Progenitor cell of endocrine pancreas (in vitro differentiated cells): ENCODE results near the gene TRIM17. TPM values are rescaled to one million over a fixed set of nuclear protein-coding genes. Genes with fewer than 3 reads are reported as not detected.
A peak's percentile ranks its signal among the peaks of the same experiment; 100 is the strongest.
"Not testable (repeated sequence)": the region's sequence is repeated elsewhere in the genome, so short reads cannot be mapped to it uniquely, and the experiment has no call there.

ENCODE experiments used
- DNase-seq: peaks from one replicate; pipeline ENCODE4 v3.0.0; 2021; ENCODE audit warnings: low spot score; ENCODE audit not compliant: unreplicated experiment
- H3K27ac Mint-ChIP-seq: 2 replicates; pipeline ENCODE4 v1.8.0; 2021; ENCODE audit warnings: mild to moderate bottlenecking, moderate library complexity, mixed read lengths
- H3K27me3 Mint-ChIP-seq: 2 replicates; pipeline ENCODE4 v1.8.0; 2021; ENCODE audit warnings: mixed read lengths
- H3K36me3 Mint-ChIP-seq: 2 replicates; pipeline ENCODE4 v1.8.0; 2022; ENCODE audit warnings: mixed read lengths; ENCODE audit not compliant: insufficient read depth
- H3K4me1 Mint-ChIP-seq: 2 replicates; pipeline ENCODE4 v1.8.0; 2021; ENCODE audit warnings: low read depth, mixed read lengths
- H3K4me3 Mint-ChIP-seq: 2 replicates; pipeline ENCODE4 v1.8.0; 2021; ENCODE audit warnings: low read depth, mild to moderate bottlenecking, moderate library complexity, mixed read lengths
- H3K9me3 Mint-ChIP-seq: 2 replicates; pipeline ENCODE4 v1.8.0; 2021; ENCODE audit warnings: low read depth, mixed read lengths
- total RNA-seq: library from RNA; stranded (reverse); gene quantifications from 2 replicates; pipeline ENCODE4 v1.2.1, GENCODE V29; 2021
- TF ChIP-seq, protein P1 (sequence below): fragments of 200-600 bp; sonication (generic); IDR thresholded peaks from one replicate; pipeline ENCODE4 v1.5.0; 2021; ENCODE audit warnings: antibody characterized with exemption, mild to moderate bottlenecking; ENCODE audit not compliant: unreplicated experiment

The TRIM17 gene
- total RNA-seq, 1 donor from 2014 or later = 20.8 TPM

DNA sequence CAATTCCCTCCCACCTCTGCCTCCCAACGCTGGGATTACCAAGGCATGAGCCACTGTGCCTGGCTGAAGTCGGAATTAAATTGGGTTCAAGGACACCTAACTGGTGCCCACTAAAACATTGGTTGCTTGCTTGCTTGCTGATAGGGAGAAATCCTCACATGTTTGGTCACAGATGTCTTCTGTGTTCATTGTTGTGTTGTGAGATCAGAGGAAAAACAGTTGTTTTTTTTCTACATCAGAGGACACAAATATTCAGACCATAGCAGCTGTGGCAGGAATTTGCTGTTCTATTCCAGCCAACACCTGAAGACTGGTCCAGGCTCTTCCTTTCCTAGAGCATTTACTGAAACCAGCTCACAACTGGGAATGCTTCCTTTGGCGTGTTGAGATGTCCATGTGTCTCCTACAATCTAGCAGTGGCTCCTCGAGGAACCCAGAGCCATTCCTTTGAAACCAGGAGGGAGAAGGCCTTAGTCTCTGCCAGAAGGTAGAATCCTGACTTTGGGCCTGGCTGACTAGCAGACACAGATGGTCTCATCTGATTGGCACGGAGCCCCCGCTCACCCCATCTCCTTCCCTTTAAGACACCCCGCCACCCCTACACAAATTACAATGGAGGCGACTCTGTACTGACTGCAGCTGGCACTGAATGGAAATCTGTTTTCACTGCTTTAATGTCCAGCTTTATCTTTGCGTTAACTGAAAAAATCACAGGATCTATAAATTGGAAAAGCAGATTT, 24.3 kb upstream of the TRIM17 start:
- TF ChIP-seq, protein P1, sequence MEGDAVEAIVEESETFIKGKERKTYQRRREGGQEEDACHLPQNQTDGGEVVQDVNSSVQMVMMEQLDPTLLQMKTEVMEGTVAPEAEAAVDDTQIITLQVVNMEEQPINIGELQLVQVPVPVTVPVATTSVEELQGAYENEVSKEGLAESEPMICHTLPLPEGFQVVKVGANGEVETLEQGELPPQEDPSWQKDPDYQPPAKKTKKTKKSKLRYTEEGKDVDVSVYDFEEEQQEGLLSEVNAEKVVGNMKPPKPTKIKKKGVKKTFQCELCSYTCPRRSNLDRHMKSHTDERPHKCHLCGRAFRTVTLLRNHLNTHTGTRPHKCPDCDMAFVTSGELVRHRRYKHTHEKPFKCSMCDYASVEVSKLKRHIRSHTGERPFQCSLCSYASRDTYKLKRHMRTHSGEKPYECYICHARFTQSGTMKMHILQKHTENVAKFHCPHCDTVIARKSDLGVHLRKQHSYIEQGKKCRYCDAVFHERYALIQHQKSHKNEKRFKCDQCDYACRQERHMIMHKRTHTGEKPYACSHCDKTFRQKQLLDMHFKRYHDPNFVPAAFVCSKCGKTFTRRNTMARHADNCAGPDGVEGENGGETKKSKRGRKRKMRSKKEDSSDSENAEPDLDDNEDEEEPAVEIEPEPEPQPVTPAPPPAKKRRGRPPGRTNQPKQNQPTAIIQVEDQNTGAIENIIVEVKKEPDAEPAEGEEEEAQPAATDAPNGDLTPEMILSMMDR = no peak
- Mint-ChIP-seq H3K4me3 (no peak overlapping the region), H3K27ac (no peak overlapping the region), H3K4me1 (peaks cover 9% of the 10 kb centered on the region), H3K27me3 (peaks cover 32% of the 10 kb centered on the region), H3K36me3 (no peaks in the 10 kb centered on the region), H3K9me3 (no peaks in the 10 kb centered on the region)
- no peak for DNase-seq

DNA sequence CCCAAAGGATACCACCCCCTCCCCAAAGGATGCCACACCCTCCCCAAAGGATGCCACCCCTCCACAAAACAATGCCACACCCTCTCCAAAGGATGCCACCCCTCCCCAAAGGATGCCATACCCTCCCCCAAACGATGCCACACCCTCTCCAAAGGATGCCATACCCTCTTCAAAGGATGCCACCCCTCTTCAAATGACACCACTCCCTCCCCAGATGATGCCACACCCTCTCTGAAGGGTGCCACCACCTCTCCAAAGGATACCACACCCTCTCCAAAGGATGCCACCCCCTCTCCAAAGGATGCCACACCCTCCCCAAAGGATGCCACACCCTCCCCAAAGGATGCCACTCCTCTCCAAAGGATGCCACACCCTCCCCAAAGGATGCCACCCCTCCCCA, 21.6 kb upstream of the TRIM17 start:
- no peaks in the 10 kb centered on the region for H3K9me3 Mint-ChIP-seq
- no peak for DNase-seq
- H3K4me3 Mint-ChIP-seq = no peak overlapping the region
- peaks cover 8% of the 10 kb centered on the region for H3K4me1 Mint-ChIP-seq
- TF ChIP-seq, protein P1 = no peak
- no peak overlapping the region for H3K27ac Mint-ChIP-seq
- no peaks in the 10 kb centered on the region for H3K36me3 Mint-ChIP-seq
- H3K27me3 Mint-ChIP-seq = peaks cover 26% of the 10 kb centered on the region

DNA sequence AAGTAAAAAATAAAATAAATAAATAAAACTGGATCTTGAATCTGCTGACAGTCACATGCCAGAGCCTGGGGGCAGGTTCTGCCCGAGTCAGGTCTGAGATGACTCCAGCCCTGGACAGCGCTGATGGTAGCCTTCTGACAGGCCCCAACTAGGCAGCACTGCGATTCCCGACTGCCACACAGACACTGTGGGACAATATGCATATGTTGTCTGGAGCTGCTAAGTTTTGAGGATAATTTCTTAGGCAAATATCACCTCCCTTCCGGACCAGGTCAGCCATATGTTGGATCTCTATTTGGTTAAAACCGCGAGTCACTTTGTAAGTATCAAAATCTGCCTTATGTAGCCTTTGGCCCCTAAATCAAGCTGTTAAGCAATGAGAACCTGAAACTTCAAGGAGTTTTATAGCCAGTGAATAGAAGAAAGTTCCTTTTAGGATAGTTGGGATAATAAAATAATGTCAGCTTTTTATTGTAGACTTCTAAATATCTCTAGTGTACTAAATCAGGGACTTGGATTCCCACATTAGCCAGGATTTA, 20.8 kb upstream of the TRIM17 start:
- Mint-ChIP-seq H3K4me1 (peaks cover 16% of the 10 kb centered on the region), H3K36me3 (no peaks in the 10 kb centered on the region), H3K9me3 (no peaks in the 10 kb centered on the region), H3K27ac (no peak overlapping the region), H3K4me3 (no peak overlapping the region), H3K27me3 (peaks cover 24% of the 10 kb centered on the region)
- TF ChIP-seq, protein P1 = no peak
- no peak for DNase-seq

DNA sequence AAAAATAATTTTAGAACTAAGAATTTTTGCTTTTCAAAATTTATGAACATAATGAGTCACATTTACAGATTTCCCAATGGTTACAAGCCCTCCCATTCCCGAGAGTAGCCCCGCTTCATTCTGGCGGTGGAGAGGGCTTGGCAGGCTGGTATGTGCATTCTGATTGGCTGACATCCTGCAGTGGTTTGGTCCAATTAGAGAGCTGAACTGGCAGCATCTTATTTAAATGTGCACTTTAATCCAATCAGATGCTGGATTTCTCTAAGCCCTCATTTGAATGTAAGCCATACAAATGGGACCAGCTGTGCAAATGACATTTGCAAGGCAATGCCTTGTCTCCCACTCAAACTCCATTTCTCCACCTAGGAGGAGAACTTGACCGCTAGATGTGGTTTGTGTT, 18.0 kb upstream of the TRIM17 start:
- Mint-ChIP-seq H3K4me3 (no peak overlapping the region), H3K36me3 (no peaks in the 10 kb centered on the region), H3K27me3 (peaks cover 6% of the 10 kb centered on the region), H3K9me3 (no peaks in the 10 kb centered on the region), H3K27ac (no peak overlapping the region), H3K4me1 (peaks cover 25% of the 10 kb centered on the region)
- DNase-seq = no peak
- TF ChIP-seq, protein P1 = no peak

DNA sequence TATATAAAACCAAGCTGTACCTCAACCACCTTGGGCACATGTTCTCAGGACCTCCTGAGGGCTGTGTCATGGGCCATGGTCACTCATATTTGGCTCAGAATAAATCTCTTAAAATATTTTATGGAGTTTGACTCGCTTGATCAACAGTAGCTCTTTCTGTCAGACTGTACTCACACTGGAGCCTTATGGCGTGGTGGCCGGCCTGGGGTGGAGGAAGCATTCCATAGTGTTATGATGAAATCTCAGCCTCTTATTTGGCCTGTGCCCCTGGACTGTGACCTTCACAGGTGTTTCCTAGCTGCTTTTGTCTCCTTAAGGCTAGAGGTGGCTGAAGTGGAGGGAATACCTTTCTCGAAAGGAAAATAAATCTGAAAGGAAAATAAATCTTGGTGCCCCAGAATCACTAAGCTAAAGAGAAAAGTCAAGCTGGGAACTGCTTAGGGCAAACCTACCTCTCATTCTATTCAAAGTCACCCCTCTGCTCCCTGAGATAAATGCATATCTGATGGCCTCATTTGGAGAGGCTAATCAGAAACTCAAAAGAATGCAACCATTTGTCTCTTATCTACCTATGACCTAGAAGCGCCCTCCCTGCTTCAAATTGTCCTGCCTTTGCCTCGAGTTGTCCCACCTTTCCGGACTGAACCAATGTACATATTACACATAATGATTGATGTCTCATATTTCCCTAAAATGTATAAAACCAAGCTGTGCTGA, 16.8 kb upstream of the TRIM17 start:
- Mint-ChIP-seq H3K4me1 (peaks cover 36% of the 10 kb centered on the region), H3K27ac (peak overlapping the region; percentile 68)
- H3K4me3 Mint-ChIP-seq, H3K9me3 Mint-ChIP-seq, H3K36me3 Mint-ChIP-seq, DNase-seq, H3K27me3 Mint-ChIP-seq: not testable (repeated sequence)
